Measurements from ENCODE around the gene RTN4RL1.

RTN4RL1 gene

GRCh38 chr17:1951920-1952319 lies 73.2 kb downstream of the RTN4RL1 start:
- no peak overlapping the region for H2AFZ ChIP-seq (ENCODE audit: low read length)
- no peak overlapping the region for H3K4me2 ChIP-seq (ENCODE audit: low read depth, low read length, poor library complexity, severe bottlenecking)
- H3F3A ChIP-seq (ENCODE audit: low read depth), result no peaks in the 10 kb centered on the region
- no peaks in the 10 kb centered on the region for H3K27me3 ChIP-seq (ENCODE audit: insufficient read depth, low read length, poor library complexity, severe bottlenecking)
- H4K20me1 ChIP-seq (ENCODE audit: insufficient read depth, low read length, poor library complexity, severe bottlenecking), result no peaks in the 10 kb centered on the region
- no peak overlapping the region for H3K4me3 ChIP-seq (ENCODE audit: low read length, poor library complexity, severe bottlenecking)
- TF ChIP-seq EZH2phosphoT487 (IDR thresholded peaks at IDR 0.05; ENCODE audit: borderline replicate concordance), result no peak
- no peak overlapping the region for H3K9ac ChIP-seq (ENCODE audit: low read depth, low read length, poor library complexity, severe bottlenecking)
- no peaks in the 10 kb centered on the region for H3K9me2 ChIP-seq (replicated peaks; ENCODE audit: low read depth, low read length)
- no peaks in the 10 kb centered on the region for H3K9me3 ChIP-seq (ENCODE audit: insufficient read depth, low read depth, low read length)
- H3K79me2 ChIP-seq (ENCODE audit: insufficient read depth, low read length), result no peaks in the 10 kb centered on the region
- no peaks in the 10 kb centered on the region for H3K36me3 ChIP-seq (ENCODE audit: insufficient read depth, low read length)
- H3K4me1 ChIP-seq (ENCODE audit: insufficient read depth, low read length, poor library complexity, severe bottlenecking), result no peaks in the 10 kb centered on the region

- H3K4me2 ChIP-seq (ENCODE audit: low read depth, low read length, poor library complexity, severe bottlenecking), result no peak overlapping the region
- H3F3A ChIP-seq (ENCODE audit: low read depth), result no peaks in the 10 kb centered on the region
- H3K79me2 ChIP-seq (ENCODE audit: insufficient read depth, low read length), result no peaks in the 10 kb centered on the region
- no peak overlapping the region for H3K9ac ChIP-seq (ENCODE audit: low read depth, low read length, poor library complexity, severe bottlenecking)
- H2AFZ ChIP-seq (ENCODE audit: low read length), result no peak overlapping the region
- no peaks in the 10 kb centered on the region for H3K9me3 ChIP-seq (ENCODE audit: insufficient read depth, low read depth, low read length)
- TF ChIP-seq EZH2phosphoT487 (IDR thresholded peaks at IDR 0.05; ENCODE audit: borderline replicate concordance) (no peak), CTCF (conservative IDR thresholded peaks at IDR 0.05; ENCODE audit: low read length) (no peak)
- no peaks in the 10 kb centered on the region for H4K20me1 ChIP-seq (ENCODE audit: insufficient read depth, low read length, poor library complexity, severe bottlenecking)
- H3K27me3 ChIP-seq (ENCODE audit: insufficient read depth, low read length, poor library complexity, severe bottlenecking), result no peaks in the 10 kb centered on the region
- no peaks in the 10 kb centered on the region for H3K36me3 ChIP-seq (ENCODE audit: insufficient read depth, low read length)
- H3K4me1 ChIP-seq (ENCODE audit: insufficient read depth, low read length, poor library complexity, severe bottlenecking), result no peaks in the 10 kb centered on the region
- no peaks in the 10 kb centered on the region for H3K9me2 ChIP-seq (replicated peaks; ENCODE audit: low read depth, low read length)
- no peak overlapping the region for H3K4me3 ChIP-seq (ENCODE audit: low read length, poor library complexity, severe bottlenecking)
Measured at GRCh38 chr17:1949754-1950153, 75.4 kb downstream of the RTN4RL1 start.

- H3K4me1 ChIP-seq (ENCODE audit: insufficient read depth, low read length, poor library complexity, severe bottlenecking), result no peaks in the 10 kb centered on the region
- no peak overlapping the region for H3K4me2 ChIP-seq (ENCODE audit: low read depth, low read length, poor library complexity, severe bottlenecking)
- TF ChIP-seq CTCF (conservative IDR thresholded peaks at IDR 0.05; ENCODE audit: low read length) (no peak), EZH2phosphoT487 (IDR thresholded peaks at IDR 0.05; ENCODE audit: borderline replicate concordance) (no peak)
- H3K9me2 ChIP-seq (replicated peaks; ENCODE audit: low read depth, low read length), result no peaks in the 10 kb centered on the region
- H3K27me3 ChIP-seq (ENCODE audit: insufficient read depth, low read length, poor library complexity, severe bottlenecking), result no peaks in the 10 kb centered on the region
- H3K4me3 ChIP-seq (ENCODE audit: low read length, poor library complexity, severe bottlenecking), result no peak overlapping the region
- no peak overlapping the region for H2AFZ ChIP-seq (ENCODE audit: low read length)
- H3K79me2 ChIP-seq (ENCODE audit: insufficient read depth, low read length), result no peaks in the 10 kb centered on the region
- no peaks in the 10 kb centered on the region for H3K9me3 ChIP-seq (ENCODE audit: insufficient read depth, low read depth, low read length)
- H3F3A ChIP-seq (ENCODE audit: low read depth), result no peaks in the 10 kb centered on the region
- no peaks in the 10 kb centered on the region for H3K36me3 ChIP-seq (ENCODE audit: insufficient read depth, low read length)
- H4K20me1 ChIP-seq (ENCODE audit: insufficient read depth, low read length, poor library complexity, severe bottlenecking), result no peaks in the 10 kb centered on the region
- no peak overlapping the region for H3K9ac ChIP-seq (ENCODE audit: low read depth, low read length, poor library complexity, severe bottlenecking)
Measured at GRCh38 chr17:1948517-1948825, 76.7 kb downstream of the RTN4RL1 start.

DNA sequence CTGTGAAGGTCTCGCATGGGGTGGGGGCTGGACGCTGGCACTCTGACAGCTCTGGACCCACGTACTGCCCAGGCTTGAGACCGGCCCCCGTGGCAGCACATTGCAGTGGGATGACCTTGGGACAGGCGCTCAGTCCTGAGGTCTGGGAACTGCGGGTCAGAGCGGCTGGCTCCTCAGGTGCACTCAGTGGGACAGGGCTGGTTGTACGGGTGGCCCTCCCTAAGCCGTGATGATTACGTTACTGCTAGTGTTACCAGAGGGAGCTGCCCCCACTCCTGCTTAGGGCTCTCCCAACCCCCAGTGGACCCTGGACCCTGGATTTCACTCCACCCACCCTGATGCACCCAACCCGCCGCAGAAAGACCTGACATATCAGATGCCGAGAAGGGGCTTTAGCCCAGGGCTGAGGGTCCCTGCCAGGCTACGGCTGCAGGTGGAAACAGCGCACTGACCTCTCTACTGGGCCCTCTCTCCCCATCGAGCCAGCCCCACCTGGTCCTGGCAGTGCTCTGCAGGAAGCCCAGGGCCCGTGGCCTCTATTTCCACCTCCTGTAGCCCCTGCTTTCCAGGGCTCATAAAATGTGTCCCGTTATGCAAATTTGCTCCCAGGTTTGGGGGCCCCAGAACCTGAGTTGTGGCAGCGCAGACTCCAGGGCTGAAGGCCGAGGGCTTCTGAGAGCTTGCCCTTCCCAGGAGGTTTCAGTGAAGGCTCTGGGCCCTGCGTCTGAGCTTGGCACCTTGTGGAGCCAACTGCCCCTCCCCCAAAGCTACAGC lies 77.2 kb downstream of the RTN4RL1 start:
- TF ChIP-seq CTCF (conservative IDR thresholded peaks at IDR 0.05; ENCODE audit: low read length), result no peak
- TF ChIP-seq EZH2phosphoT487 (IDR thresholded peaks at IDR 0.05; ENCODE audit: borderline replicate concordance), result no peak
- no peaks in the 10 kb centered on the region for H3K36me3 ChIP-seq (ENCODE audit: insufficient read depth, low read length)
- H3F3A ChIP-seq (ENCODE audit: low read depth), result no peaks in the 10 kb centered on the region
- no peak overlapping the region for H3K4me3 ChIP-seq (ENCODE audit: low read length, poor library complexity, severe bottlenecking)
- H3K79me2 ChIP-seq (ENCODE audit: insufficient read depth, low read length), result no peaks in the 10 kb centered on the region
- H3K9me2 ChIP-seq (replicated peaks; ENCODE audit: low read depth, low read length), result no peaks in the 10 kb centered on the region
- no peaks in the 10 kb centered on the region for H4K20me1 ChIP-seq (ENCODE audit: insufficient read depth, low read length, poor library complexity, severe bottlenecking)
- no peaks in the 10 kb centered on the region for H3K4me1 ChIP-seq (ENCODE audit: insufficient read depth, low read length, poor library complexity, severe bottlenecking)
- no peaks in the 10 kb centered on the region for H3K27me3 ChIP-seq (ENCODE audit: insufficient read depth, low read length, poor library complexity, severe bottlenecking)
- H2AFZ ChIP-seq (ENCODE audit: low read length), result no peak overlapping the region
- no peak overlapping the region for H3K9ac ChIP-seq (ENCODE audit: low read depth, low read length, poor library complexity, severe bottlenecking)
- H3K9me3 ChIP-seq (ENCODE audit: insufficient read depth, low read depth, low read length), result no peaks in the 10 kb centered on the region
- no peak overlapping the region for H3K4me2 ChIP-seq (ENCODE audit: low read depth, low read length, poor library complexity, severe bottlenecking)

Data from Loucy (cell line).